KMS-11 (cell line): ENCODE results near the gene NRG3.

Experiments
- H2AFZ ChIP-seq: fragments of 200-600 bp; sonication (generic); 2 replicates; pipeline ENCODE4 v1.6.1; 2016; ENCODE audit warnings: antibody characterized with exemption, mixed run types, low read depth
- H3K27ac ChIP-seq: fragments of 200-600 bp; sonication (generic); 2 replicates; pipeline ENCODE4 v1.6.1; 2016; ENCODE audit warnings: mild to moderate bottlenecking, mixed run types
- H3K27me3 ChIP-seq: fragments of 200-600 bp; sonication (generic); 2 replicates; pipeline ENCODE4 v1.6.1; 2017; ENCODE audit warnings: mild to moderate bottlenecking, low read depth, mixed run types, moderate library complexity; ENCODE audit not compliant: insufficient read depth
- H3K36me3 ChIP-seq: fragments of 200-600 bp; sonication (generic); 2 replicates; pipeline ENCODE4 v1.6.1; 2017; ENCODE audit warnings: mild to moderate bottlenecking, mixed run types; ENCODE audit not compliant: insufficient read depth
- H3K4me1 ChIP-seq: fragments of 200-600 bp; sonication (generic); 2 replicates; pipeline ENCODE4 v1.6.1; 2016; ENCODE audit warnings: mild to moderate bottlenecking, low read depth, mixed run types; ENCODE audit not compliant: poor library complexity, severe bottlenecking
- H3K4me2 ChIP-seq: fragments of 200-600 bp; sonication (generic); 2 replicates; pipeline ENCODE4 v1.7.0; 2016; ENCODE audit warnings: mild to moderate bottlenecking, mixed run types
- H3K4me3 ChIP-seq: fragments of 200-600 bp; sonication (generic); IDR thresholded peaks from 2 replicates; pipeline ENCODE4 v1.6.1; 2017; ENCODE audit warnings: low read depth, low read length, mixed read lengths; ENCODE audit not compliant: insufficient read depth
- H3K79me2 ChIP-seq: fragments of 200-600 bp; sonication (generic); 2 replicates; pipeline ENCODE4 v1.6.1; 2016; ENCODE audit warnings: low read depth, mixed run types; ENCODE audit not compliant: insufficient read depth
- H3K9ac ChIP-seq: fragments of 200-600 bp; sonication (generic); 2 replicates; pipeline ENCODE4 v1.6.1; 2016; ENCODE audit warnings: mild to moderate bottlenecking, mixed run types
- H4K20me1 ChIP-seq: fragments of 200-600 bp; sonication (generic); 2 replicates; pipeline ENCODE4 v1.6.1; 2016; ENCODE audit warnings: mild to moderate bottlenecking, mixed run types; ENCODE audit not compliant: insufficient read depth
- CTCF ChIP-seq: fragments of 200-600 bp; sonication (generic); conservative IDR thresholded peaks from 2 replicates; pipeline ENCODE4 v1.6.1; 2017; ENCODE audit warnings: low read depth, mild to moderate bottlenecking, antibody characterized with exemption, low read length, moderate library complexity, mixed read lengths

Gene NRG3

GRCh38 chr10:81943583-81943982, 68.6 kb downstream of the NRG3 start:
- no peaks in the 10 kb centered on the region for H3K27me3 ChIP-seq
- no peaks in the 10 kb centered on the region for H3K4me1 ChIP-seq
- H3K36me3 ChIP-seq: no peaks in the 10 kb centered on the region
- H3K79me2 ChIP-seq: no peaks in the 10 kb centered on the region
- H3K4me2 ChIP-seq: no peak overlapping the region
- no peak overlapping the region for H3K4me3 ChIP-seq
- no peaks in the 10 kb centered on the region for H4K20me1 ChIP-seq
- no peak overlapping the region for H3K27ac ChIP-seq
- TF ChIP-seq CTCF: no peak
- H2AFZ ChIP-seq: no peak overlapping the region
- H3K9ac ChIP-seq: no peak overlapping the region

- TF ChIP-seq CTCF: no peak
- H3K4me3 ChIP-seq: no peak overlapping the region
- H3K9ac ChIP-seq: no peak overlapping the region
- H2AFZ ChIP-seq: no peak overlapping the region
- H3K4me2 ChIP-seq: no peak overlapping the region
- H4K20me1 ChIP-seq: no peaks in the 10 kb centered on the region
- H3K4me1 ChIP-seq: no peaks in the 10 kb centered on the region
- H3K36me3 ChIP-seq: no peaks in the 10 kb centered on the region
- H3K27ac ChIP-seq: no peak overlapping the region
- no peaks in the 10 kb centered on the region for H3K27me3 ChIP-seq
- no peaks in the 10 kb centered on the region for H3K79me2 ChIP-seq
Observed at GRCh38 chr10:81944609-81945008, 69.6 kb downstream of the NRG3 start.

- H3K79me2 ChIP-seq: no peaks in the 10 kb centered on the region
- no peak overlapping the region for H3K9ac ChIP-seq
- TF ChIP-seq CTCF: no peak
- H3K4me1 ChIP-seq: peaks cover 4% of the 10 kb centered on the region
- no peaks in the 10 kb centered on the region for H3K27me3 ChIP-seq
- H4K20me1 ChIP-seq: no peaks in the 10 kb centered on the region
- no peaks in the 10 kb centered on the region for H3K36me3 ChIP-seq
- no peak overlapping the region for H2AFZ ChIP-seq
- H3K27ac ChIP-seq: no peak overlapping the region
- no peak overlapping the region for H3K4me3 ChIP-seq
- H3K4me2 ChIP-seq: no peak overlapping the region
Observed at GRCh38 chr10:81949283-81949682, 74.3 kb downstream of the NRG3 start.

- Histone ChIP-seq H3K9ac (no peak overlapping the region), H4K20me1 (no peaks in the 10 kb centered on the region)
Observed at GRCh38 chr10:81950358-81950757, 75.4 kb downstream of the NRG3 start.

More at GRCh38 chr10:81950358-81950757, 75.4 kb downstream of the NRG3 start:
- Histone ChIP-seq H3K36me3 (no peaks in the 10 kb centered on the region), H3K27me3 (no peaks in the 10 kb centered on the region), H3K4me2 (no peak overlapping the region), H2AFZ (no peak overlapping the region), H3K4me1 (peaks cover 4% of the 10 kb centered on the region), H3K4me3 (no peak overlapping the region), H3K79me2 (no peaks in the 10 kb centered on the region), H3K27ac (no peak overlapping the region)
- no peak for TF ChIP-seq CTCF
